T-helper 1 cell (primary cell): ENCODE measurements around the gene KLF5.

Source experiments
- DNase-seq, 5 donors: peaks; one replicate each; pipeline ENCODE4 v3.0.0-alpha.2; 2012 to 2020

Gene KLF5

DNA sequence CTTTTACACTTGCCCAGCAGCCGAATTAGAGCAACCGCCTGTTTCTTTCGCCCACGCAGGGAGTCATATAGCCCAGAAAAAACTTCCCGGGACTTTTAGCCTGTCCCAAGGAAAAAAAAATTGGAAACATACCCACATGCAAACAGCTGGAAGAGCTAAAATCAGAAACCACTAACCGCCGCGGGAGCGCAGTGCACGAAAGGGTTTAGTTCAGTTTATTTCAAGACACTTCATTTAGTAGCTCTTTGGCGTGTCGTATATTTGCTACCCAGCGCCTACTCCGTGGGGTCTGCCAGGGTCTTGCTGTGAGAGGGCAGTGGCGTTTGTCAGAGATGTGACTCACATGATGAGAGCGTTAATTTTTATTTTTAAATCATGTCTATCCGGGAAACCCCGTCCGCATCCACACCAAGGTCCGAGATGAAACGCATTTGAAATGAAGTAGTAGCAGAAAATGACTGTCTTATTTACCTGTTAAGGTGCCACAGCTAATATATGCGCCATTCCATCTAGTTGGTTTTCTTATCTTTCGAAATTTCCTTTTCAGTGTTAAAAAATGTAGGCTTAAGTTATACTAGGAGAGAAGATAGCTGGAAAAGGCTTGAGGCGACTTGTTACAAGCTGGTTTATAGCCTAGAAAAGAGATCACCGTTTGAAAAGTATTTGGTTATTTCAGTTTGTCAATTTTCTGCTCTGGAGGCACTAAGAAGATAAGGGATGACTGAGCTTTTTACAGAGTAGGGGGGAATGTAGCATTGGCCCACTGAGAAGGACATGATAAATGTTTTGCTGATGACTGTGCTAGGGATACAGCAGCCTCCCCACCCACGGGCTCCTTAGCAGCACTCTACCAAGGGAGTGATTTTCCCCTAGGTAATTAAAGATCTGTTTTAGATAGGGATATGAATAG lies 1.7 kb downstream of the KLF5 start:
- no peak for DNase-seq

DNA sequence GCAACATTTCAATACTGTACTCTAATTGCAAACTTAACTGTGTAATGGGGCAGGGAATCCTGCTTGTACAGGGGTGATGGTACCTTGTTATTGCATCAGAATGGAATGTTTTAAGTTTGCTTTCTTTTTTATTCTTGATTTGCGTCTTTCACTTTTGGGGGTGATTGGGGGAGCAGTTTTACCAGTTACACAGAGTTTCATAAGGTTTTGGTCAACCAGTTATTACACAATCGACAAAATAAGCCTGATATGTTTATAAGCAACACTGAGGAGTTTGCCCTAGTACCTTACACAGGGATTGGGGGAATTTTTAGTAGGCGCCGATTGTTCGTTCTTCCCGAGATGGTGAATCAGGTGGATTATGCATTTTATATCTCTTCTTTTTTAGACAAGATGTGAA lies 2.7 kb downstream of the KLF5 start:
- no peak for DNase-seq

DNA sequence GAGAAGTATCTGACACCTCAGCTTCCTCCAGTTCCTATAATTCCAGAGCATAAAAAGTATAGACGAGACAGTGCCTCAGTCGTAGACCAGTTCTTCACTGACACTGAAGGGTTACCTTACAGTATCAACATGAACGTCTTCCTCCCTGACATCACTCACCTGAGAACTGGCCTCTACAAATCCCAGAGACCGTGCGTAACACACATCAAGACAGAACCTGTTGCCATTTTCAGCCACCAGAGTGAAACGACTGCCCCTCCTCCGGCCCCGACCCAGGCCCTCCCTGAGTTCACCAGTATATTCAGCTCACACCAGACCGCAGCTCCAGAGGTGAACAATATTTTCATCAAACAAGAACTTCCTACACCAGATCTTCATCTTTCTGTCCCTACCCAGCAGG lies 3.1 kb downstream of the KLF5 start:
- DNase-seq, result no peak

DNA sequence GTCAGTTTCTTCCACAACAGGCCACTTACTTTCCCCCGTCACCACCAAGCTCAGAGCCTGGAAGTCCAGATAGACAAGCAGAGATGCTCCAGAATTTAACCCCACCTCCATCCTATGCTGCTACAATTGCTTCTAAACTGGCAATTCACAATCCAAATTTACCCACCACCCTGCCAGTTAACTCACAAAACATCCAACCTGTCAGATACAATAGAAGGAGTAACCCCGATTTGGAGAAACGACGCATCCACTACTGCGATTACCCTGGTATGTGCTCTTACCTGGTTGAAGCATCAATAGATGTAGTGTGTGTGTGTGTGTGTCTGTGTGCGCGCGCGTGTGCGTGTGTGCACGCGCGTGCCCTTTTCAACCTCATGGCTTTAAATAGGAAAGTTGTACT lies 3.7 kb downstream of the KLF5 start:
- no peak for DNase-seq

DNA sequence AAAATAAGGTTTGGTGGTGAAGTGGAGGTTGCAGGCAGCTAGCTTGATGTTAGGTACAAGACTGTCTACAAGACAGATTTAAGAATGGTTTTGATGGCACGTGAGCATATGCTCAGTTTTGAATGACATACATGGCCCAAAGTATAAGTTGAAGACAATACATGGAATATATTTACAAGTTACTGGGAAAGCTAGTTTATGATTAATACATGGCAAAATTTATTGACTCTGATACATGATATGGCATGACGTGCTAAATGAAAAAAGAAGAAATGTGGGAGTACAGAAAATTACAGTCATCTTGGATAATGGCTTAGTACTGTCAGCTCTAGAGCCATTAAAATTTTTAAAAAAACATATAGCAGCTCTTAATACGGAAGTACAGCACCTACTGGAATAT lies 4.4 kb downstream of the KLF5 start:
- no peak for DNase-seq

DNA sequence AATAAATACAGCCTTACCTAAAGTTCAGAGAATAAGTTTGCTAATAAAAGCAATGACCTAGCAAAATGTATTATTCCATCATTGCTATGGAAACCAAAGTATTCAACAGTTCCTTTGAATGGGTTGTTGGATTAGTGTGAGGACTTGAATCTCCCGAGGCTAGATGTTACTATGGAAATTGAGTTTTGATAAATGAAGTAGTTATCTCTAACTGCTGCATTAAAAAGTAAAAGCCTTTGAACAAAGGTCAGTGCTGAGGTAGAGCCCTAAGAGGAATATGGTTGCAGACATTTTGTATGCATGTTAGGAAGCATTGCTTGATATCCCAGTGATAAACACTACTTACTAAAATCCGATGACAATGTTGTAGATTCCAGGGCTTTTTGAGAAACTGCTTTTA lies 6.2 kb downstream of the KLF5 start:
- no peak for DNase-seq

DNA sequence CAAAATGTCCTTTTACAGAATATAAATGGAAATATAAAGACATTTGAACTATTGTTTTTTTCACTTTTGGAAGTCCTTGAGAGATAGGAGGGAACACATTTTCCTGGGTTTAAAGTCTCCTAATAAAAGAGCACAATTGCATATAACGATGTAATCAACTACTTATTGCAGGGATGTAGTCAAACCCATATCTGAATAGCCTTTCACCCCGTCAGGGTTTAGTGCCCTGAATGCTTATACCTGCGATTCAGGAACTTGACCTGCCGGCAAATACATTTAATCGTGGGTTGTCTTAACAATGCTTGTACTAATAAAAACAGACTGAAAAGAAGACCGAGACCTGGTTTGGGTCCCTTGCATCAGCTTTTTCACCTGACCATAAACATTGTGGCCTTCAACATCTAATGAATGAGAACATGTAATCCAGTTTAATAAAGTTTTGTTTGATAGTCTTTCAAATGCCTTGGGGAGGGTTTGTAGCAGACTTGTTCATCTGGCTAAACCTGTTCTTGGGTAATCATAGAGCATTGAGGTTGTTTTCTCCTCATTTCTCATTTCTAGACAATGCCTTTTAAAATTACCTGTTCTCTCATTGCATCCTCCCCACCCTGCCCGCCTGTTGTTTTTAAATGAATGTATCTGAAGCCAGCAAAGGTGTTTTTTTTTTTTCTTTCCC lies 7.0 kb downstream of the KLF5 start:
- DNase-seq, result no peak

DNA sequence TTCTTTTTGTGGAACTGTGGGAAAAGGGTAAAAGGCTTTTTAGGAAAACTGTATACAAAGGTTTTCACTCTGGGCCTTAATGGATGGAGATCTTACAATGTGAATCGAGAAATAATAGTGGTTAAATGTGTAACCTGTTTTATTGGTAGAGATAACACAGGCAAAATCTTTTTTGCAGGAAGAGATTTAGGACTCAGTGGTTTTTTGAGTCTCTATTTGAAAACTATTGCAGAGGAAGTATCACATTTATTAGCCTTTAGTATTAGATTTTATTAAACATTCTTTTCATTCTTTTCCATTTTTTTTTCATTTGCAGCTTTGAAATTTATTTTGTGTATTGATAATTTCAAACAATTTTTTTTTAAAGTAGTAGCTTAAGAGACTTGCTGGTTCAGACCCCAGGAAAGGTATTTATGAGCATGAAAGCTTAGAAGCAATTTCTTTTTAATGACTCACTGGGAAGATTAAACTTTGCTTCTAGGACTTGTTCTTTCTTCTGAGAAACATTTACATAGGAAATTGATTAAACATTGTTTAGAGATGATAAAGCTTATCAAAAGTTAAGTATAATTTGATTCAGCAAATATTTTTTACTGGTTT lies 10.5 kb downstream of the KLF5 start:
- DNase-seq, result no peak

DNA sequence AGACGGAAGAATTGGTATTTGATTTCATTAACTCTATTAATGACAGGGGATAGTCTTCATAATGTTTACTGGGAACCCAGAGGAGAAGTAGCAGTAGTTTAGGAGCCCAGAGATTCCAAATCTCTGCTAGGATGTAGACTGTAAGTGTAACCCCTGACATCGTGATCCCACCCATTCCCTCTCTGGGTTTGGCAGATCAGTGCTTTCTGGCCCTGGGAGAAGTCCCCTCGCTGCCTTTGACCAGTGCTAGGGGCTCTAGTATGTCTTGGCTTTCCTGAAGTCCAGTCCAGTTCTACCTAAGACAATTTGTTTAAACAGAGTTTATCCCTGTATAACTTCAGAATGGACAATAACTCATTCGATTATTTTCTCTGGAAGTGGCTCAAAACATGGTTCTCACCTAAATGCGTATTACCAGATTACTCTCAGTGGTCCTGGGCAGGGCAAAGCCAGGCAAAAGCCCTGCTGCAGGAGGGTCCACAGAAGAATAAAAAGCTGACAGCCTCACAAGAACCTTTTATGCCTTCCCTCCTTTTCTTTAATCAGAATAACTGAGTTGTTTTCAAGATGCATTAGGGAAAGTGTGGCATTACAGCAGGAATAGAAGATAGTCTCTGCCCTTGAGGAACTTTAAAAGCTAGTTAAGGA lies 11.8 kb downstream of the KLF5 start:
- no peak for DNase-seq

DNA sequence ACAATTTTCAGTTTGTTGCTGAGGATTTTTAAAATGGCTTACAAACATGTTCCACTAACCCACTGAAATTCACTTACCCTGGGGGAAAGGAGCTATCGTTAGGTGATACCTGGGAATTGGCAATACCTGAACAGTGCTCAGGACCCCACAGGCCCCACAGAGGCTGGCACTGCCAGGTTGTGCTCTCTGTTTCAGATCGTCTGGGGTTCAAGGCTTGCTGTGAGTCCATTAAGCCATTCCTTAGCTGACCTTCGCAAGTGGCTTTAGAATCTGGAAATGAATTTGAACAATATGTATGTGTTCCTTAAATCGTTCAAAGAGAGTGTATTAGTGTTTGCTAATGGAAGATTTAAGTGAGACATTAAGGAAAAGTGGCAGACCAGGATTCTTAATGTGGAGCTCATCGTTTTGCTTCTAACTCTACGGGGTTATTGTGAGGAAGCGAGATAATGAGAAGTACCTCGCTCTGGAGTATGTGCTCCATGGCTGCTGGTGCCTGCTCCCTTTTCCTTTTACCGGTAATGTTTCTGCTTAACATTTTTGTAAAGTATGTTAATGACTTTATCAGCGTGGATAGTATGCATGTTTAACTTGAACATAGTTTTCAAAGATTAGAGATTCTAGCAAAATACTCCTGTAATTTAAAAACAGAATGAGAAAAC lies 13.6 kb downstream of the KLF5 start:
- no peak for DNase-seq

DNA sequence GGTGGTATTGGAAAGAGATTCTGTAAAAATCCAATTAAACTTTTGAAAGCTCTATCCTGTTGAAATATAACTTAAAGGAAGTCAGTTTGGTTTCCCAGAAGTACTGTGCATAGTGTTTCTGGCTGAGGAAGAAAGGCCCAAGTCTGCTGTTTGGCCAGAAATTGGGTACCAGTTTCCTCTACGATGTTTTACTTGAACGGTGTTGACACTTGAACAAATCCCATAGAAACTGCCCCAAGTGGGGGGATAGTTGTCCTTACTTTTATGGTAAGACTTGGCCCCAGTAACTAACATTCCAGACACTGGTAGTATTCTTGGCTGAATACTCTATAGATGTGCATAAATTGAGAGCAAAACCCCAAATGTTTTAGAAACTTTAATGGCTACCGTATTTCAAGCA lies 14.2 kb downstream of the KLF5 start:
- DNase-seq, result no peak

DNA sequence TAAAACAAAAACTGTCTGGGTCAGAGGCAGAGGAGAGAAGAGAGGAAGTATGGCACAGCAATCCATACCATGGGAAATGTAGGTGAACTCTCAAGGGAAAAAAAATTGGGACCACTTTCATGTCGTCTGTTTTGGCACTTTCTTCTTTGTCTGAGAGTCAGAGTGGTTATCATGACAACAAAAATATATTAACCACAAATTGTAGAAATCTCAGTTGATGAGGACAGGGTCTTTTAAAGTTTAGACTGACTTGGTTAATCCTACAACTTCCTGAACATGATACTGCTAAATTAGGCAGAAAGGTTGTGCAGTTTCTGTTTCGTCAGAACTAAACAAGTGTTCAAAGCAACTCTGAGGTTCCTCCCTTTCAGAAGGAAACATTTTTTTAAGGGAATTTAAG lies 15.2 kb downstream of the KLF5 start:
- no peak for DNase-seq

DNA sequence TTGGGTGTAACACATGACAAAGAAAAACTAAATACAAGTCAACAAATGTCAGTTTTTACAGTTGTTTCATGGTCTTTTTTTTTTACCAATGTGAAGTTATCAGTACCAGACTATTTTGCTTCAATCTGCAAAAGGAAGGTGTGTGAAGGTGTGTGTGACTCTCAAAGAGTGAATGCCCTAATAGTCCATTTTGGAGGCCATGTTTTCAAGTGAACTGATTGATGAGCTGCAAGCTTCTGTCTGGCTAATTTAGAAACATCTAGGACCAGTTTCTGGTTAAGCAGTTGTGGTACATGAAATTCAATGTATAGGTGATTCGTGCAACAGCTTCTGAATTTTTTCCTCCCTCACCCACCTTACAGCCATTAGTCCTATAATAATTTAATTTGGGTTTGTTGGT lies 16.1 kb downstream of the KLF5 start:
- no peak for DNase-seq

DNA sequence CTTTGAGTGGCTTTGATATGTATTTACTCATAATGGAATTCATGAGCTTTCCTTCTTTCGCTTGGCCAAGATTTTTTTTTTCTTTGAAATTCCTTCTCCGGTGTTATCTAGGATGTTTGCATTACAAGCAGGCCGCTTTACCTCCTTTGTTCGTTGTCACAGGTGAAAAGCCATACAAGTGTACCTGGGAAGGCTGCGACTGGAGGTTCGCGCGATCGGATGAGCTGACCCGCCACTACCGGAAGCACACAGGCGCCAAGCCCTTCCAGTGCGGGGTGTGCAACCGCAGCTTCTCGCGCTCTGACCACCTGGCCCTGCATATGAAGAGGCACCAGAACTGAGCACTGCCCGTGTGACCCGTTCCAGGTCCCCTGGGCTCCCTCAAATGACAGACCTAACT lies 16.7 kb downstream of the KLF5 start:
- no peak for DNase-seq

DNA sequence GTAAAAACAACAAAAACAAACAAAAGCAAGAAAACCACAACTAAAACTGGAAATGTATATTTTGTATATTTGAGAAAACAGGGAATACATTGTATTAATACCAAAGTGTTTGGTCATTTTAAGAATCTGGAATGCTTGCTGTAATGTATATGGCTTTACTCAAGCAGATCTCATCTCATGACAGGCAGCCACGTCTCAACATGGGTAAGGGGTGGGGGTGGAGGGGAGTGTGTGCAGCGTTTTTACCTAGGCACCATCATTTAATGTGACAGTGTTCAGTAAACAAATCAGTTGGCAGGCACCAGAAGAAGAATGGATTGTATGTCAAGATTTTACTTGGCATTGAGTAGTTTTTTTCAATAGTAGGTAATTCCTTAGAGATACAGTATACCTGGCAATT lies 17.1 kb downstream of the KLF5 start:
- DNase-seq, result no peak

DNA sequence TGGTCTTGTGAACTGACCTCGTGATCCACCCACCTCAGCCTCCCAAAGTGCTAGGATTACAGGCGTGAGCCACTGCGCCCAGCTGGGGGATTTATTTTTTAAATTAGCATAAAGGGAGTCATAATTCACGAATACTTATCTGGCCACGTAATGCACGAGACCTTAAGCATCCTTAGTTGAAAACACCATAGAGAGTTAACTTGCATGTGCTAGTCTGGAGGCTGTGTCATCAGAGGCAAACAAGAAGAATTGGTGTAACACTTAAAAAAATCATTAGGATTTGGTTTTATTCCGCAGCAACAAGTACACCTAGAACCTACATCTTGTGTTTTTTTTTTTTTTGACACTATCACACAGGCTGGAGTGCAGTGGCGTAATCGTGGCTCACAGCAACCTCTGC lies 19.1 kb downstream of the KLF5 start:
- no peak for DNase-seq

DNA sequence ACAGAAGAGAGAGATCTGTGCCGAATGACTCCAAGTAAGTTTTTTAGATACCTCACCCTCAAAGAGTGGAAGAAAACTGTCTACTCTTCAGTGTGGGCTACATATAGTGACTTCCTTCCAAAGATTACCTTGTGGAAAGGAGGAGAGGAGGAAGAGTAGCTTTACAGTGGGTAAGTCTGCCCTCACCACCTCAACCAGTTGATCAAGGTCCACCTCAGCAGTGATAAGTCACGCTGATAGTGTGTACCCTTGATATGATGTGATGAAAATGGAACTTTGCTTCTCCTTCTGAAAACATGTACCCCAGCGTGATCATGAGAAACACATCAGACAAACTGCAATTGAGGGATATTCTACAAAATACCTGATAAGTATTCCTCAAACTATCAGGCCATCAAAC lies 20.6 kb downstream of the KLF5 start:
- no peak for DNase-seq

DNA sequence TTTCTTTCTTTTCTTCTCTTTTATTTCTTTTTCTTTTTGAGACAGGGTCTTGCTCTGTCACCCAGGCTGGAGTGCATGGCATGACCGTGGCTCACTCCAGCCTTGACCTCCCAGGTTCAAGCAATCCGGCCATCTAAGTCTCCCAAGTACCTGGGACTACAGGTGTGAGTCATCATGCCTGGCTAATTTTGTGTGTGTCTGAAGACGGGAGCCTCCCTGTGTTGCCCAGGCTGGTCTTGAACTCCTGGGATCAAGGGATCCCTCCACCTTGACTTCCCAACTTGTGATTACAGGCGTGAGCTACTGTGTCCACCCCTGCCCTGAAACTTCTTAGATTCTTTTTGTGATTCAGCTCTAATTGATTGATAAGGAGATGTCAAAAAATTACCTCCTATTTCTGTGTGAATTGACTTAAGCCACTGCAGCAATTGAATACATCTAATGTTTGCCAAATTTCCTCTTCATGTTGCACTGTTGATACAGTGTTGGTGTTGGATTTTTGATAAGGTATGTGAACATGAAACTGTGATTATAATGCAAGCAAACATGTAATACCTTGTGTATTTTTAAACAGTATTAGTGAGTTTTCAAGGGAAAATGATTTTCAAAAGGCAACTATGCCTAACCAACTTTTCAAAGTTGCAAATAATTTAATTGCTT lies 22.6 kb downstream of the KLF5 start:
- no peak for DNase-seq

DNA sequence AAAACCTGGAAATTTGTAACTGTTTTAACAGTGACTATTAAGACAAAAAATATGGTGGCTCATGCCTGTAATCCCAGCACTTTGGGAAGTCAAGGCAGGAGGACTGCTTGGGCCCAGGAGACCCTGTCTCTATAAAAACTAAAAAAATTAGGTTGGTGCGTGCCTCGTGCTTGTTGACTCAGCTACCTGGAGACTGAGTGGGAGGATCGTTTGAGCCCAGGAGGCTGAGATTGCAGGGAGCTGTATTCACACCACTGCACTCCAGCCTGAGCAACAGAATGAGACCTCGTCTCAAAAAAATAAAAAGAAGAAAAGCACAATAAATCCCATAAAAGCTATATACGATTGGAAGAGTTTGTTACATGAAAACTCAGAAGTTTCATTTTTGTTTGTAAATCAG lies 23.7 kb downstream of the KLF5 start:
- DNase-seq, result no peak

DNA sequence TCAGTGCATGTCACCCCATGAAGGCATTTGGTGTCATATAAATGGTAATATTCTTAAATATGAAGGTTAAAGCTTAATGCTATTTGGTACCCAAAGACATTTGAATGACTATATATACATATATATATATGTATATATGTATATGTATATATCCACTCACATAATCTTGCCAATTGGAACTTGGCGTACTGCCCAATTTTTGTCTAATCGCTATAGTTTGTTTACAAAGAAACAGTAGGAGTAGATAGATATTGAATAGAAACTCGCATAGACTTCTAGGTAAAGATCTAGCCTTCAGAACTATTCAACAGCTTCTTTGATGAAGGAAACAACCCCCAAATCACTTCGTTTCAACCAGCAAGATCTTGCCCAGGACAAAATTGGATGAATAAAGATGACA lies 24.1 kb downstream of the KLF5 start:
- no peak for DNase-seq

DNA sequence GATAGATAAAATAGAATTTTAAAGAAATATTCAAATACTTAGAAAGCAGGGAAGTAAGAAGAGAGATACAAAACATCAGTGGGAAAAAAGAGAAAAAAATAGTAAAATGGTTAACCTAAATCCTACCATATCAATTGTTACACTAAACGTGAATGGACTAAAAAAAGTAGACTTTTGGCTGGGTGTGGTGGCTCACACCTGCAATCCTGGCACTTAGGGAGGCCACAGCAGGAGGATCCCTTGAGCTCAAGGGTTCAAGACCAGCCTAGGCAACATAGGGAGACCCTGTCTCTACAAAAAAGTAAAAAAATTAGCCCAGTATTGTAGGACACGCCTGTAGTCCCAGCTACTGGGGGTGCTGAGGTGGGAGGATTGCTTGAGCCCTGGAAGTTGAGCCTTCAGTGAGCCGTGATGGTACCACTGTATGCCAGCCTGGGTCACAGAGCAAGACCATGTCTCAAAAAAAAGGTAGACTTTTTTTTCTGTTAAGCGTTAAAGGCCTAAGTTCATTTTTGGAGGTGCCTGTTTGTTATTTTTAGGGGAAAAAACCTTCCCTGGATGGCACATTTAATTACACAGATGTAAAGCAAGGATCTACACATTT lies 29.6 kb downstream of the KLF5 start:
- DNase-seq, result no peak

DNA sequence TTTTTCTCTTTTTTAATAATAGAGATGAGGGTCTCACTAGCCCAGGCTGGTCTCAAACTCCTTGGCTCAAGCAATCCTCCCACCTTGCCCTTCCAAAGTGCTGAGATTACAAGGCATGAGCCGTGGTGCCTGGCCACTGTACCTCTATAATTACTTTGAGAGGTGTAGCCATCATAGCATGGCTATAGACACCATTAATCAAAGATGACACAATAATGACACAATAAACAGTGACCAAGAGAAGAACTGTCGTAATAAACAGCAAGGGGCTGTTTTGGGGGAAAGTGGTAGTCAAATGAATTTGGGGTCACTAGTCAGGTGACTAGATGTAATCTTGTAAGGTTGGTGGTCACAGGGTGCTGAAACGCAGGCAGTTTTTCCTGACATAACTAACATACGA lies 30.4 kb downstream of the KLF5 start:
- DNase-seq, result no peak
